Left lung (tissue), 10 donors: ENCODE results near the gene MCF2L2. TPM values are rescaled to one million over a fixed set of nuclear protein-coding genes. Genes with fewer than 3 reads are reported as not detected.

ENCODE experiments used
- ATAC-seq: fragments of 200-7000 bp; cut with Tn5 transposase; one replicate; pipeline ENCODE4 v1.9.1; 2020; ENCODE audit warnings: moderate library complexity
- DNase-seq, 4 donors: peaks; one replicate each; pipeline ENCODE4 v3.0.0-alpha.2; 2013 to 2020
- H3K27ac ChIP-seq, 2 donors: fragments of 200-600 bp; sonication (generic) in 1 of 2; one replicate each; pipeline versions ENCODE4 v1.5.0 to v1.8.0; 2020 to 2021
- H3K27me3 ChIP-seq, 2 donors: fragments of 200-600 bp; sonication (generic) in 1 of 2; one replicate each; pipeline versions ENCODE4 v1.5.0 to v1.8.0; 2020 to 2021
- H3K36me3 ChIP-seq, 2 donors: fragments of 200-600 bp; sonication (generic) in 1 of 2; one replicate each; pipeline versions ENCODE4 v1.5.0 to v1.8.0; 2020 to 2021
- H3K4me1 ChIP-seq, 2 donors: fragments of 200-600 bp; one replicate each; pipeline ENCODE4 v1.8.0; 2021
- H3K4me3 ChIP-seq, 2 donors: fragments of 200-600 bp; sonication (generic) in 1 of 2; one replicate each; pipeline versions ENCODE4 v1.5.0 to v1.8.0; 2020 to 2021; ENCODE audit warnings: mild to moderate bottlenecking in 1 of 2
- H3K9me3 ChIP-seq, 2 donors: fragments of 200-600 bp; sonication (generic) in 1 of 2; one replicate each; pipeline versions ENCODE4 v1.5.0 to v1.8.0; 2020 to 2021
- CTCF ChIP-seq, 2 donors: fragments of 200-600 bp; sonication (generic) in 1 of 2; IDR thresholded peaks; one replicate each; pipeline versions ENCODE4 v1.5.0 to v1.8.0; 2021; ENCODE audit warnings: antibody characterized with exemption in 2 of 2
- intact Hi-C, 2 donors: fragments of 100-400 bp; cut with DNase I; formaldehyde crosslinking; loops; one replicate each; pipeline versions ENCODE4 v1.11.2 to v1.14.2; 2022
- polyA plus RNA-seq, 6 donors: library from polyadenylated mRNA; unstranded; fragments of 120-200 nt; gene quantifications; one replicate each; pipeline ENCODE4 v1.2.1, GENCODE V29; 2013; ENCODE audit not compliant: insufficient read length in 6 of 6
- total RNA-seq, 2 donors: library from RNA; stranded (reverse); fragmentation: NEBNext Ultra II Directional; extraction: Animal tissue kit (Norgen Biotek cat#: 25700); gene quantifications; one replicate each; pipeline ENCODE4 v1.2.1, GENCODE V29; 2021
- donor health status: DM: no; HTN: yes; CAD: no.
- donor health status: DM: no; HTN: no; CAD: no.

MCF2L2 gene
- total and polyA plus RNA-seq, 8 donors: 0.41 to 3.5 (median 2.2) TPM

- TF ChIP-seq CTCF (IDR thresholded peaks at IDR 0.05): no peak
- ATAC-seq: peak; percentile 30
- peaks cover 0 to 15% of the 10 kb centered on the region in 2 donors for H3K9me3 ChIP-seq
- H3K4me1 ChIP-seq: peaks cover 0 to 6% of the 10 kb centered on the region in 2 donors
- DNase-seq: no peak
- no peaks in the 10 kb centered on the region for H3K36me3 ChIP-seq
- H3K4me3 ChIP-seq: no peak overlapping the region
- peaks cover 0 to 8% of the 10 kb centered on the region in 2 donors for H3K27me3 ChIP-seq
- intact Hi-C loops: no loop called here
- H3K27ac ChIP-seq: no peak overlapping the region
Measured at GRCh38 chr3:183131735-183132134, 296.7 kb downstream of the MCF2L2 start.

- peak in 1 of 4 donors; percentile 66 for DNase-seq
- Histone ChIP-seq H3K4me1 (peaks cover 0 to 6% of the 10 kb centered on the region in 2 donors), H3K27me3 (peaks cover 0 to 8% of the 10 kb centered on the region in 2 donors), H3K9me3 (peaks cover 0 to 15% of the 10 kb centered on the region in 2 donors), H3K4me3 (no peak overlapping the region), H3K36me3 (no peaks in the 10 kb centered on the region), H3K27ac (peak overlapping the region in 1 of 2 donors; percentile 27)
- peak; percentile 88 for ATAC-seq
- intact Hi-C loops: no loop called here
- no peak for TF ChIP-seq CTCF (IDR thresholded peaks at IDR 0.05)
Measured at GRCh38 chr3:183131186-183131725, 297.2 kb downstream of the MCF2L2 start.

GRCh38 chr3:183129243-183129642 is 299.2 kb downstream of the MCF2L2 start:
- ATAC-seq (no peak), DNase-seq (no peak)
- Histone ChIP-seq H3K36me3 (no peaks in the 10 kb centered on the region), H3K4me1 (peaks cover 0 to 6% of the 10 kb centered on the region in 2 donors), H3K27ac (no peak overlapping the region), H3K4me3 (no peak overlapping the region), H3K9me3 (peaks cover 0 to 15% of the 10 kb centered on the region in 2 donors), H3K27me3 (no peaks in the 10 kb centered on the region)
- no peak for TF ChIP-seq CTCF (IDR thresholded peaks at IDR 0.05)
- intact Hi-C loops: no loop called here

GRCh38 chr3:183128709-183129108 is 299.7 kb downstream of the MCF2L2 start:
- intact Hi-C loops: no loop called here
- no peak for ATAC-seq

More at GRCh38 chr3:183128709-183129108, 299.7 kb downstream of the MCF2L2 start:
- no peak for TF ChIP-seq CTCF (IDR thresholded peaks at IDR 0.05)
- Histone ChIP-seq H3K27ac (no peak overlapping the region), H3K9me3 (peaks cover 0 to 15% of the 10 kb centered on the region in 2 donors), H3K36me3 (no peaks in the 10 kb centered on the region), H3K27me3 (no peaks in the 10 kb centered on the region), H3K4me1 (peaks cover 4 to 5% of the 10 kb centered on the region in 2 donors), H3K4me3 (no peak overlapping the region)
- no peak for DNase-seq

Other genes starting within 250 kb of the MCF2L2 start
- gene B3GNT5, start 175.4 kb downstream of the MCF2L2 start, total RNA-seq: 10 to 100 TPM; 21.7 to 45.2 TPM
- gene B3GNT5, start 175.4 kb downstream of the MCF2L2 start, polyA plus RNA-seq: 10 to 100 TPM; 22.0 to 28.4 (median 26.9) TPM
- gene KLHL6, start 127.1 kb upstream of the MCF2L2 start, total RNA-seq: 10 to 100 TPM in 1 of 2 donors, 1 to 10 TPM in 1; 8.2 to 21.6 TPM
- 1 to 10 TPM; 1.4 to 2.6 (median 1.9) TPM for gene KLHL6, start 127.1 kb upstream of the MCF2L2 start, polyA plus RNA-seq
- gene KLHL24, start 207.0 kb upstream of the MCF2L2 start, total RNA-seq: 10 to 100 TPM; 59.2 to 80.9 TPM
- gene KLHL24, start 207.0 kb upstream of the MCF2L2 start, polyA plus RNA-seq: 10 to 100 TPM; 37.8 to 57.9 (median 43.0) TPM